HG02588 (cell line): ENCODE results near the gene ACVR1B.

Experiments
- ATAC-seq: cut with Tn5 transposase; IDR thresholded peaks from one replicate; pipeline ENCODE4 v1.9.1; 2021; ENCODE audit warnings: mild to moderate bottlenecking, moderate library complexity; ENCODE audit not compliant: unreplicated experiment

ACVR1B gene

DNA sequence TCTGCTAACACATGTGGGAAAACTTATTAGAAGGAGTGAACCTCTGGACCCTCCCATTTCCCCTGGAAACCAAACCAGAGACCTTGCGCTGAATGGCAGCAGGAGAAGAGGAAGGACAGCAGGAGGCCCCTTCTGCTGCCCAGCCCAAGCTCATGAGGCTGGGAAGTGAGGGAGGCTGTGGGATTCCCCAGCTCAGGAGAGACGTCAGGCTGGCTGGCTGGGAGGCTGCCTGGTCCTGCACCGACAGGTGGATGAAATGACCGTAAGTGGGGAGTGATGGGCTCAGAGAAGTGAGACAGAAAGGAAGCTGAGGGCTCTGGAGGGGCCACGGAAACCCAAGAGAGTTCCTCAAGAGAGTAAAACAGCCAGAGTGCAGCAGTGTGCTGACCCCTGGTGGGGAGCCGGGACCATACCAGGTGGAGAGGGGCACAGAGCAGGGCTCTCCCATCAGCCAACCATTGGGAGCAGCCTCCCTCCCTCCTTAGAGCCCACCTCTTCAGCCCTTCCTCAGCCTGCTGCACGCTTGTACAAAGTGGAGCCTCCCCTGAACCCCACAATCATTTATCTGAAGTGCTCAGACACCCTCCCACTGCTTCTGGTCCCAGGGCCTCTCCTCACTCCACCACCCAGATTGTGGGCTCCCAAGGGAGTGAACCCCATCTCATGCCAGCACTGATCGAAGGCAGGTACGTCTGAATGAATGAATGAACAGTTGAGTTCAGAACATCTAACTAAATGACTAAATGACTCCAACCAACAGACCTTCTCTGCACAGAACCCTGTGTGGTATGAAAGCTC is 69.2 kb downstream of the ACVR1B start:
- ATAC-seq = peak; percentile 36

DNA sequence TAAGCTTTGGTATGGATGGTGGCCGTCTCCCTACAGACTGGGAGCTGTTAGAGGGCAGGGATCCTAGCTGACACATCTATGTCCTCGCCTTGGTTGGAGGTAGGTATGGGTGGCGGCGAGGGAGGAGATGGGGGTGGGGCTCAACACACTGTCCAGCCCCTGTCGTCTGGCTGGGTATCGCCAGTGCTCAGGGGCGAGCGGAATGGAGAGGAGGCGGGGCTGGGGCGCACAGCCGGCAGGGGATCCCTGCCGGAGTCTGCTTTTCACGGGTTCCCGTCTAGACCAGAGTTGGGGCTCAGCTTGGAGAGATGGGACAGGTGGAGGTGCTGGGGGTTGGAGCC is 71.3 kb downstream of the ACVR1B start:
- no peak for ATAC-seq

DNA sequence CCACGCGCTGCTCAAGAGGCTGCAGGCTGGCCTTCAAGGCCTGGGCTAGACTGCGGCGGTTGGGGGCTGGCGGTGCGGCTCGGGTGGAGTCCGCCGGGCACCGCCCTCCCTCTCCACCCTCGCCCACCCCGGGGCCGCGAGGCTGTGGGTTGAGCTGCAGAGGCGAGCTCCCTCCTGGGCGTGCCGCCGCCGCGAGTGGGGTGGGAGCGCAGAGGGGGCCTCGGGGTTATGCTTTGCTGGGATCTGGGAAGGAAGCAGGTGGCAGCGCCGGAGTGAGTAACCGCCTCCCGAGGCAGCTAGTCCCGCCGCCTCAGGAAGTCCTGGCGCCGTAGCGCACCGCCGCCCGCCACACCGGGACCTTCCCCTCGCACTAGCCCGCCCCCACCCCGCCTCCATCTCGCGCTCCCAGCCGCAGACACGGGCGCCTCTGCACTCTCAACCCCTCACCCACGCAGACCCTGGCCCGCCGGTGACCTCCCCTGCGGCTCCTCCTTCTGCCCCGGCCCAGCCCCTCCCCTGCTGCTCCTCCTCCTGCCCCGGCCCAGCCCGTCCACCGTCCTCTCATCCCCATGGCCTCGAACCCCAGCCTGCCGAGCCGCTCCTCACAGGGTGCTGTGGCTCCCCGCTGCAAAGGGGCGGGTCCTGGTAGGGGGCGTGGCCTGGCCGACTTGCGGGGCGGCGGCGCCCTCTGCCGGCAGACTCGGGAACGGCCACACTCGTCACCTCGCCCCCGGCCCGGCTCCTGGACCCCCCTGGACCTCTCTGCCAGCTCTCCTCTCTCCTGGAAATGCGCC is 71.9 kb downstream of the ACVR1B start:
- peak; percentile 42 for ATAC-seq

DNA sequence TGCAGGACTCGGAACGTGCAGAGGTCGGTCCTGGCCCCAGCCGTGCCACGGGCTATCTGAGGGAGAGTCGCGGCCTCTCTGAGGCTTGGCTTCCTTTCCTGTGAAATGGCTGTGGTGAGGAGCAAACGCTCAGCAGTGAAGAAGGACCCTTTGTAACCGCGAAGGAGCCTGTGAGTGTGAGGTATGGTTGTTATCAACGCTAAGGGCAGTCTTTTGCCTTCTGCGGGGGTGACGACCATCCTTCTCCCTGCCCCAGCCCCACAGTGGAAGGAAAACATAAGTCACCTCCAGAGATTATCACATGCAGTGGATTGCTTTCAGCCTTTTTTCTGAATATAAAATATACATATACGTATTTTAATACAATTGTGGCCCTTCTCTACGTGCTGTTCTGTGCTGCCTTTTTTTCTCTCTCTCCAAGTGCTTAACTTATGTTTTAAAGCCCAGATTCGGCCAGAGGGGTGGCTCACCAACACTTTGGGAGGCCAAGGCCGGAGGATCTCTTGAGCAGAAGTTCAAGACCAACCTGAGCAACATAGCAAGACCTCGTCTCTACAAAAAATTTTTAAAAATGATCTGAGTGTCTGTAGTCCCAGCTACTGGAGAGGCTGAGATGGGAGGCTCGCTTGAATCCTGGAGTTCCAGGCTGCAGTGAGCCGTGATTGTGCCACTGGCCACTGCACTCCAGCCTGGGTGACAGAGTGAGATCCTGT is 72.6 kb downstream of the ACVR1B start:
- no peak for ATAC-seq

DNA sequence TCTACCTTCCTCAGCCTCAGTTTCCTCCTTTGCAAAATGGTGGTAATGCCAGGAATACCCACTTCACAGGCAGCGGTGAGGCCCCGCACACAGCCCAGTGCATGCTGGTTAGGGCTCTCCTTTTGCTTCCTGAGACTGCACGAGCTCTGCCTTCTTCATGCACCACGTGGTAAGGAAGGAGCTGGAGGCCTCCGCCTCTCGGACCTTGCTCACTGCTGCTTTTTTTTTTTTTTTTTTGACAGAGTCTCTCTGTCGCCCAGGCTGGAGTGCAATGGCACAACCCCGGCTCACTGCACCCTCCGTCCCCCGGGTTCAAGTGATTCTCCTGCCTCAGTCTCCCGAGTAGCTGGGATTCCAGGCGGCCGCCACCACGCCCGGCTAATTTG is 73.3 kb downstream of the ACVR1B start:
- no peak for ATAC-seq

DNA sequence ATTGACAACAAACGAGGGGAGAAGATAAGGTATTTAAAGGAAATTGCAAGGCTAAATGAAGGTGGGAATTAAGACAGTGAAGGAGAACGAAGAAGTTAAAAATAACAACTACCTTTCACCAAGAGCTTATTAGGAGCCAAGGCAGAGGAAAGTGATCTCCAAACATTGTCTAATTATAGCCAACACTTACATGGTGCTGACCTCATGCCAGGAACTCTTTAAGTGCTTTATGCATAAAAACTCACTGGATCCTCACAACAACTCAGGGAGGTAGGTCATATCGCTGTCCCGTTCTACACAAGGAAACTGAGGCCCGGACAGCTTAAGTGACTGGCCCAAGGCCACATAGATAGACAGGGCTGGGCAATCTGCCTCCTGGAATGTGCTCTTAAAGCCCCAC is 74.8 kb downstream of the ACVR1B start:
- no peak for ATAC-seq

DNA sequence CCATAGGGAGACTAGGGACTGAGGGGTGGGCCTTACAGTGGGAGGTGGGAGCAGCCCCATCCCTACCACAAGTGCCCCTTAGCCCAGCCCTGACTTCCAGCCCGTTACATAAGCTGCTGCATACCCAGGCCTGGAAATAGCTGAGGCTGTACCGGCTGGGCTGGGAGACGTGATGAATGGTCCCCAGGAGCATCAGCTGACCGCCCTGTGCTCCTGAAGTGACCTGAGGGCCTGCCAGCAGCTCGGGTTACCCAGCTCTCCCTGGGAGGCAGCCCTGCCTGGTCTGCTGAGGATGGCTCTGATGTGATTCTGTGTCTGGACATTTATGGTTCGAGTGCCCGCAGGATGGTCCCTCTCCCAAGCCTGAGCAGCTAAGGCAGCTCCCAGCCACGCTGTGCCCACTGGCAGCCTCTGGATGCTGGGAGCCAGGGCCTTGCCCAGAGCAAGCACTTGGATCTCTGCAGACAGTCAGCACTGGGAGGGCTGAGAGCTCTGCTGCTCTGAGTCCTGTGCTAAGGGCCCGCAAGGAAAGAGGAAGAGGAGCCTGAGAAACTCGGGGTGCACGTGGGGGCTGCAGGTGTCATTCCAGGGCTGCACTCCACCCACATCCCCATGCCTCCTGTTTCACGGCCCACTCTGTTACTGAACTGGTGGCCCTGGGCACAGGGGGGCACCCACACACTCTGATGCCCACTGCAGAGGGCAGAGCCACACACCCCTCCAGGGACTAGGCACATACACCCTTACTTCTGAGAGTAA is 75.8 kb downstream of the ACVR1B start:
- ATAC-seq = no peak

DNA sequence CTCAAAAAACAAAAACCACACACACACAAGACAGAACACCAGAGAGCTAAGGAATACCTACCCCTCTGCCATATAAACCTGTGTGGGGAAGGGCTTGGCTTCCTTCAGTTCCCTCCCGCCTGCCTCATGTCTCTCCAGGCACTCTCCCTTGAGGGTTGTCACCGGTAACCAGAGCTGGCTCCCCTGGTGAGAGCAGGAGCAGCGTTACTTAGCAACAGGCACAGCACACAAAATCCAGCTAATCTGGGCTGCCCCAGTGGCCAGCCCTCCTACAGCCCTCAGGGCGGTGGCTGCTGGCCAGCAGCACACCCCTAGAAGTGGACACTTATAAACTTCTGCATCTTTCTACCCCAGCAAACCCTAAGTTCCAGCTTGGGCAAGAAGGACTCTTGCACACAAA is 78.2 kb downstream of the ACVR1B start:
- no peak for ATAC-seq

DNA sequence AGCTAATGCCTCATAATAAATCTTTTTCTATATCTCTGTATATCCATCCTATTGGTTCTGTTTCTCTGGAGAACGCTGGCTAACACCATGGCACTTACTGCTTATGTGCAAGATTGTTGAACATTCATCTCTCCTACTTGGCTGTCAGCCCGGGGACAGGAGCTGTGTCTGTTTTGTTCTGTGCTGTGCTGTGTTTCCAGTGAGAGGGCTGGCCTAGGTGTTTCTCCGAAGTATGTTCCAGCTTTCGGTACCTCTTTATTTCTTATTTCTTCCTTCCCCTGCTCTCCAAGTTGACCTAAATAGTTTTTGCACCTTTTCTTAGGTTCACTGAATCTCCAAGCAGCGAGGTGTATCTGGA is 80.9 kb downstream of the ACVR1B start:
- ATAC-seq = no peak

DNA sequence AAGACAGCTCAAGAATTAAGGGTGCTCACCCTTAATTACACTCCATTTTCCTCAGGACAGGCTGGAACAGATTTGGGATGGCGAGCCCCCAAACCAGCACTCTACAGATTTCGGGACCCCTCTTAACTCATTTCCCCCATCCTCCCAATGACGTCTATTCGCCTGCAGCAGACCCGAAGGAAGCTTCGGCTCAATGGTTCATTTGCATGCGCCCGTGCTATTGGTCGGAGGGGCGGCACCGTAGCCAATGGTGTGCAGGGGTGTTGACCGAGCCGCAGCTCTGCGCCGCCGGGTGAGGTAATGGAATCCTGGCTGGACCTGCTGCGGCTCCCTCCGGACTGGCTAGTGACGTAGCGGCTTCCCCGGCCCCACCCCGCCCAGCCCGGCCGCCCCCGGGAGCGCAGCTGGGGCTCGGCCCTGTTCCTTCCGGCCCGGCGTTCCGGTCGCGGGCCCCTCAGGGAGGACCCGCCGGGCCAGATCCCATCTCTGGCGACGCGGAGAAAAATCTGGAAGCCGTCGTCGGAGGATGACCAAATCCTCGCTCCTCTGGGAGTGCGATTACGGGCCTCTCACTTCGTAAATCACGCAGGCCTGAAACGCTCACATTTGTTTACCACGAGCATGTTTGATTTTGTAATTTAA is 81.4 kb downstream of the ACVR1B start:
- ATAC-seq = peak; percentile 91

DNA sequence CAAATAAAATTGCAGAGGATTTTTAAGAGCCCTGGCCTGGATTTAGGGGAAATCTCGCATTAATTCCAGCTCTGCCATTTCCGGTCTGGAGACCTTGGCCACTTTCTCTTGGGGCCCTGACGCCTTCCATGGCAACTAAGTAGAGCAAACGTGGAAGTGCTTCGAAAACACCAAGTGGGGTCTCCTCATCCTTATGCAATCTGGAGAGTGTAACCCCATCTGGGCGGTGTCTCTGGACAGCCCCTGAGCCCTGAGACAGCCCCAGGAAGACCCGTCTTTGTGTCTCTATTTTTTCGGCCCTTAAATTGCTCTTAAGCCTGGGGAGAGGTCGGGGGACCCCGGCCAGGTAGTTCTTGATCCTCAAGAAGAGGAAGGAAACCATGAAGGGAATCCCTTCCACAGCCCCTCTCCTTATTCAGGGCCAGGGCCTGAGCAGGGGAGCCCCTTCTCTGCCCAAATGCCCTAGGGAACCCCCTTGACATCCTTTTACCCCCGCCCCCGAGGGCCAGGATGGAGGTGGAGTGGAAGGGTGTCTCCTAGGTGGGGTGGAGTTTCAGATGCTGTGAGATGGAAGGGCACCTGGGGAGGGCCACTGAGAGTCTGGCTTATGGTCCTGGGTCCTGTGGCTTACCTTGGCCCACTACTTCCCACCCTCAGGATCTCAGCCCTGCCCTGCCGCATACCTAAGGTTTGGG is 82.1 kb downstream of the ACVR1B start:
- no peak for ATAC-seq

DNA sequence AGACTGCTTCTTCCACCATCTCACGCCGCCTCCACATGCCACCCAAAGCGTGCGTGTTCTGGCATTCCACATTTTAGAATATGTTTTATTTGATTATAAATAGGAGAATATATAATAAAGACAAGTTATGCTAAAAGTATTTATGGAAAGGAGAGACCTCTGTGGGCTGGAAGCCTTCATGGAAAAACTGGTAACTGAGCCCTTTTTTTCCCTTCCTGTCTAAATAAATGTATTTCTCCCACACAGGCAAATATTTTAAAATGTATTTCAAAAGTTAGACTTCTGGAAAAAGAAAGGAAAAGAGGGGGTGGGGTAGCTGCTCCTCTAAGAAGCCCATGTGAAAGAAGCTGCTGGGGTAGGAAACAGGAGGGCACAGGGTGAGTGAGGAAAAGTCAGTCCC is 83.7 kb downstream of the ACVR1B start:
- no peak for ATAC-seq

DNA sequence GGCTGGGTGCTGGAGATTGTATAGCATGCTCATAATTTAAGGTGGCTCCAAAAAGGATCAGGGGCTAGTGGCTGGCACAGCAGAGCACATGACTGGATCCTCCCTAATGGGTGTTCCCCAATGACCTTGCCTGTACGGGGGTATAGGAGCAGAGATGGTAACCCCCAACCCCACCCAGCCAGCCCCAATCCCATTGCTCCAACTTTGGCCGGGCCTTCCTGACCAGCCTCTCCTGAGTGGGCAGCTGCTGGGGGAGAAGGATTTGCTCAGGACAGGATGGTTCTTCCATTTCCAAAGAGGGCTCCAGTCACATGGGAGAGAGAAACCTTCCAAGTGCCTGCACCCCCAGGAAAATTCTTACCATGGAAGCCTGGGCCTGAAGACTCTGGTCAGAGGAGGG is 84.4 kb downstream of the ACVR1B start:
- ATAC-seq = no peak

DNA sequence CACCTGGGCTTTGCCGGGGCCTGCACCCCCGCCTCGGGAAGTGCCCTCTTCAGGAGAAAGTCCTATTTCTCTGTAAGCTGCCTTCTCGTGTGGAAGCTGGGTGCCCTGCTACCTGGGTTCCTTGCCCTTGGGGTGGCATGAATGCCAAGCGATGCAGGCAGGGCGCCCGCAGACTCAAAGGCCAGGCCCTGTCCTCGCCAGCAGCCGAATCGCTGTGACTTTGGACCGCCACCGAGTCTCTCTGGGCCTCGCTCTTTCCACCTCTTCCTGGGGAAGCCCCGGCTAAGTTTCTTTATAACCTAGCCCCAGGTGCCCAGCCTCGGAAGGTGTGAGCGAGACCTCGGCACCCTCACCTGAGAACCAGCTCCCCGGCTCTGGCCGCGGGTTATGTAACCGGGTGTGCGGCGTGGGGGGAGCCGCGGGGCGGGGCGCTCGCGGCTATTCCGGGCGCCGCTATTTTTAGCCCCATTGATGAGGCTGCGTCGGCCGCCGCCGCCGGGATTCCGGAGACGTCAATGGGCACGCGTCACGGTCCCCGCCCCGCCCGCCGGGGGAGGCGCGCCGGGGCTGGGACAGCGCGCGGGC is 85.2 kb downstream of the ACVR1B start:
- ATAC-seq = peak; percentile 46

DNA sequence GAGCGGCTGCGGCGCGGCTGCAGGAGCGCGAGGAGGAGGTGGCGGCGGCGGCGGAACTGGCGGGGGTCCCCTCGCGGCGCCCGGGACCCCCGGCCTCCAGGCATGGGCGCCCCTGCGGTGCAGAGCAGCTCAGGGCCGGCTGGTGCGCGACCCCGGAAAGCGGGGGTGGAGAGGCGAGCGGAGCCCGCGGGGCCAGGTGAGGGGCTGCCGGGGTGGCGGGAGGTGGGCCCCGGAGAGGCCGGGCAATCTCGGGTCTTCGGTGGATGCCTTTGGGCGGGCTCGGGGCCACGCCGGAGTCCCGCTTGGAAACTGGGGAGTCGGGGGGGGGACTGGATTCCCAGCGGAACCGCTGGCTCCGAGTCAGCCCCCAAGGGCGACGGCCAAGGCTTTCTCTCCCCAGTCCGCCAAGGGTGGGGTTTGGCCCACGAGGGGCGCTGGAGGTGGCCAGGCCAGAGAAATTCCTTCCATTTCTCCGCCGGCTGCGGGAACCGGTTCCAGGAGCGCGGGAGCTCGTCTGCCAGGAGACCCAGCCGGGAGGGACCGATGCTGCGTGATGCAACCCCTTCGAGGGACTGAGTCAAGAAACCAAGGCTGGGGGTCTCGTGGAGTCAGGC is 85.9 kb downstream of the ACVR1B start:
- no peak for ATAC-seq

DNA sequence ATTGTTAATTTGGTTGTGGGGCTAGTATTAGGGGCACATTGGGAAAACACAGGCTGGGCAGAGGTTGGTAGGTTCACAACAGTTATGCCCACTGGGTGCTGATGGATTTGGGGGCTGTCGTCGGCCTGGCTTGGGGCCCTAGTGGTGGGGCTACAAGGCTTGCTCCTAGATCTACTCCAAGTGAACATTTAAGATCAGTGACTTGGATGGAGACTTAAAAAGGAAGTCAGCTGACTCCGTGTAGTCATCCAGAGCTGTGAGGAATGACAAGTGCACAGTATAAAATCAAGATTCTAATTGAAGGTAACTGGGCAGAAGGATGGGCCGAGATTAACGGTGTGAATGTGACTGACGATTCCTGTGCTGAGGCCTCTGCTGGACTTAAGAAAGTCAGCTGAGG is 86.9 kb downstream of the ACVR1B start:
- ATAC-seq = no peak

DNA sequence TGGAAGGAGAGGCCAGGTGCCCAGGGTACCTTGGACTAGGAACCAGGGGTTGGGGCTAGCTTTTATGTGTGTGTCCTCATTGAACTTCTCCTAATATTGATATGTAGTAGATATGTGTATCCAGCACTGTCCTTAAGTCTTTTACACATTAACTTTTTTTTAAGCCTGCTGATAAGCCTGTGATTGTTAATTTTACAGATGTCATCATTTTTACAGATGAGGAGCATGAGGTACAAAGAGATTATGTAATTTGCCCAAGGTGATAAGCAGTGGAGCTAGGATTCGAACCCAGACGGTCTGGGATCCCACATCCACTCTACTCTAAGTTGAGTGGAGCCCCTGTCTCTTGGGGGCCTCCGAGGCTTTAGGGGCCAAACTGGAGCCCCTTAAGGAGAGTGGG is 89.5 kb downstream of the ACVR1B start:
- ATAC-seq = no peak

DNA sequence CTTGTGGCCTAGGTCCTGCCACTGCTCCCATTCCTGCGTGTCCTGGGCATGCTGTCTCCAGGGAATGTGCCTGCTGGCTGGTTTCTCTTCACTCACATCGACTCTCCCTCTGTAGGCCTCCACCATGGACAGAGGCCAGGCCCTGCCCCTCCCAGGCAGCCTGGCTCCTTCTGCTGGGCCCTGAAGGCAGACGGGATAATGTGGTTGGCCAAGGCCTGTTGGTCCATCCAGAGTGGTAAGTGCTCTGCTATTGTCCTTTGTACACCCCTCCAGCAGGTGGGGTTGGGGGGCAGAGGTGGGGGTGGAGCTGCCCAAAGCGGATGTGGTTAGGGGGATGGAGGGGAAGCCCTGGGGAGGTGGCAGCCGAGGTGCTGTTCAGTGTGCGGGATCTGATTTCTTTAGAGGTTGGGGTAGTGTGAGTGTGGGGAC is 90.2 kb downstream of the ACVR1B start:
- no peak for ATAC-seq

DNA sequence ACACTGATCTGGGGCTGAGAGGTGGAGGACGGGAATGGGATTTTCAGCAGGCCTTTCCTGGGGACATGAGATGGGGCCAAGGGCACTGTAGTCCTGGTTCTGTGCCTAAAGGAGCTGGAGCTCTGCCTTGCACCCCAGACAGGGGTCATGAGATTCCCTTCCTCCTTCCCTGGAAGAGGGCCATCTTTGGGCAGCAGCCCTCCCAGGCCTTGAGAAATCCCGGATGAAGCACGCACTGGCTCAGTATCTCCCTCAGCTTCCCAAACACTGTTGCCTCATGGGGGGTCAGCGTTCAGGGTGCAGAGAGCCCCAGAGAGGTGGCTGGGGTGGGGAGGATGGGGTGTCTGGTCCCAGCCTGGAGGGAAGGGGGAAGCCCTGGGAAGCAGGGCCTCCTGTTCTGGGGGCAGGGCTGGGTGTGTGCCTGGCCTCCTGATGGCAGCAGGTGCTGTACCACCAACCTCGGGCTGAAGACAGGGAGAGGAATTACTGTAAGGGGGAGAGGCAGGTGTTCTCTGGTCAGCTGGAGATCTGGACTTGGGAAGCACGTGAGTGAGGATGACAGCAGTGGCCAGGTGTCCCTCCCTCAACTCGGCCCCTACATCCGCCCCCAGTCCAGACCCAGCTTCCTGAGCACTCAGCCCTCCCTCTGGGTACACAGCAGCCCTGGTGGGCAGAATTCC is 91.3 kb downstream of the ACVR1B start:
- no peak for ATAC-seq
